GM21529 (cell line): ENCODE measurements around the gene UBE2Z.
"Not testable (repeated sequence)": the region's sequence is repeated elsewhere in the genome, so short reads cannot be mapped to it uniquely, and the experiment has no call there.

Experiments
- ATAC-seq: cut with Tn5 transposase; IDR thresholded peaks from one replicate; pipeline ENCODE4 v1.9.1; 2021; ENCODE audit not compliant: unreplicated experiment

UBE2Z gene

DNA sequence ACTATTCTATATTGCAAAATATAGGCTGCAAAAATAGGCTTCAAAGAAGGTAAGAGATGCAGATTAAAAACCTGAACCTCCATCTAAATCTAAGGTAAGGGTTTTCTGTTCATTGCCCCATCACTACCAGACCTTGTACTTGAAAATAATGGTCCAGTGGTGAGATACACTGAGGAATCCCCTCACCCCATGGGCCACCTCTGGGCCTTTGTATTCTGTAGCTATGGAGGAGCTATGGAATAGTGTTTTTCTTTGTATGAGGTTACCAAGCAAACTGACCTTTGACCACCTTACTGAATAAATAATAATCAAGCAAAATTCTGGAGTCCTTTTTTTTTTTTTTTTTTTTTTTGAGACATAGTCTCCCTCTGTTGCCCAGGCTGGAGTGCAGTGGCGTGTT, 4.8 kb upstream of the UBE2Z start:
- no peak for ATAC-seq

DNA sequence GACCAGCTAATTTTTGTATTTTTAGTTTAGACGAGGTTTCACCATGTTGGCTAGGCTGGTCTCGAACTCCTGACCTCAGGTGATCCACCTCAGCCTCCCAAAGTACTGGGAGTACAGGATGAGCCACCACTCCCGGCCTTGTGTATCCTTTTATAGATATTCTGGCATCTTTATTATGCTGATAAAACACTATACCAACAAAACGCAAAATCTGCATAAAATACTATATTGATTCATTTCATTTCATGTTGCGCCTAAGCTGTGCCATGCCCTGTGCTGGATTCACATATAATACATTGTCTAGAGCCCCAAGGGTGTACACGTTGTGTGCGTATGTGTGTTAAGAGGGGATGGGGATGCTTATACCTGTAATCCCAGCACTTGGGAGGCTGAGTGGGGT, 3.8 kb upstream of the UBE2Z start:
- ATAC-seq: no peak

DNA sequence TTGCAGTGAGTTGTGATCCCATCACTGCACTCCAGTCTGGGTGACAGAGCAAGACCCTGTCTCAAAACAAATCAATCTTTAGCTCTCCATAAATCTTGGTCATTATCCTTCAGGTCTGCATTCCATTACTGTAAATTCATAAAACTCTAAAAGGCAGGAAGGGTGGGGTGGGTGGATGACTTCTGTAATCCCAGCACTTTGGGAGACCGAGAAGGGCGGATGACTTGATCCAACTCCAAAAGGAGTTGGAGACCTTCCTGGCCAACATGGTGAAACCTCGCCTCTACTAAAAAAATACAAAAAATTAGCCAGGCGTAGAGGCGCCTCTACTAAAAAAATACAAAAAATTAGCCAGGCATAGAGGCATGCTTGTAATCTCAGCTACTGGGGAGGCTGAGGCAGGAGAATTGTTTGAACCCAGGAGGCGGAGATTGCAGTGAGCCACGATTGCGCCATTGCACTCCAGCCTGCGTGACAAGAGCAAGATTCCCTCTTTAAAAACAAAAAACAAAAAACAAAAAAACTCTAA, 2.2 kb upstream of the UBE2Z start:
- ATAC-seq: no peak

DNA sequence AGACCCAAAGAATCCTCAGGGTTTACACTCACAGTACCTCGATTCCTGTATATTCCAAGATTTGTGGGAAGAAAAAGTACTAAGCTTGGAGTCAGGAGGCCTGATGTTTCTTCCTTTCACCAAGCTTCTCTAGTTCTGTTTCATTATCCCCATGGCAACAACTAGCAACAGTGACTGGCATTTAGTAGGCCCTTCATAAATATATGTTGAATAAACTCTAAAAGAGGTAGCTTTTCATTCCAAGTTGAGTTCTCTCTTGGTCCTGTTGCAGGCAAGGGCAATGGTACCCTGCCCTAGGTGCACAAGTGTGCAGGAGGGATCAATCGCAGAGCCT, 527 bp upstream of the UBE2Z start:
- ATAC-seq: no peak

DNA sequence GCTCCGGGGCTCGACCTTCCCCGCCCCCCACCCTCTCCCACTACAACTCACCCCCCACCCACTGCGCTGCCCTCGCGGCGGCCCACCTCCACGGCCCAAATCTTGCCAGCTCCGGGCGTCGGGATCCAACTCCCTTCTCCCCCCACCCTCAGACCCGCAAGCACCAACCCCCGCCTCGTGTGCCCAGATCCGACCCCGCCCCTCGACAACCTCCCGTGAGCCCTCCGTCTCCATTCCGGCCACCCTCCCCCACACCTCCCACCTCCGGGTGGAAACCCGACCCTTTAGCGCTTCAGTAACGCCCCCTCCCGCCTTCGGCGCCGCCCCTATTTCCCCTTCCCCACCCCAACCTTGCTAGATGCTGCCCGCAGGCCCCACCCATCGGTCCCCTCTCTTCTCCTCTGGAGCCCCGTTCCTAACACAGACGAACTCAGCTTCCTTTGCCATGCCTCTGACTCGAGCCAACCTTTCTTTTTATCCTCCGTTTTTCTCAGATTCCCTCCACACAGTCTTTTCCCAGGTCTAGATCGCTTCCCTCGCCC, 717 bp downstream of the UBE2Z start:
- peak; percentile 32 for ATAC-seq

DNA sequence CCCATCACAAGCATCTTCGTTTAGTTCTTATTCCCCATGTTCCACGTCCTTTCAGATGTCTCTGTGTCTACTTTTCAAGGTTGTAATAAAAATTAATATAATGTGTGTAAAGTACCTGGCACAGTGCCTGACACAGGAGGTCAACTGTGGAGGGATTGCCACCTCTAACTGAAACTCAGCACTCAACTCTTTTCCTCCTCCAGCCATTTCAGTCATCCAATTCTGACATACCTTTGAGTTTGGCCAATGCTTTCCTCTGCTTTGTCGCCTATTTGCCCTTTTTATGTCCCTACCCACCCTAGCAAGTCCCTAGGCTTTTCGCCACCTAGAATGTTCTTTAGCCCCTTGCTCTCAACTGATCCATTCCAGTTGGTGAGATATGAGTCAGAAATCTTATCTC, 1.6 kb downstream of the UBE2Z start:
- no peak for ATAC-seq

DNA sequence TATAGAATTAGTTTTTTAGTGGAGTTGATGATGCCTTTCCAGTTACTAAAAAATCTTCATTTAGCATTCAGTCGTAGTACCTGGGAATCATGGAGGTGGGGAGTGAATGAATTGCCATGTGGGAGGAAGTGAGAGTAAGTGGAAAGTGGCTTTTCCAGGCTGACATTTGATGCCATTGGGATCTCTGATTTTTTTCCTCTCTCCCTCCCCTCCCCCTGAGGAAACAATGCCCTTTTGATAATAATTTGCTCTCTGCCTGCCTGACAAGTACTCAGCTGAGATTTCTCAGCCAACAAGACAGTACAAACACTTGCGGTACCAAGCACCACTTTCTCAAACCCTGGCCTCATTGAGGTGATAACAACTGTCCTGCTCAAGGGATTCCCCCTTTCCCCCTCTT, 2.2 kb downstream of the UBE2Z start:
- no peak for ATAC-seq

DNA sequence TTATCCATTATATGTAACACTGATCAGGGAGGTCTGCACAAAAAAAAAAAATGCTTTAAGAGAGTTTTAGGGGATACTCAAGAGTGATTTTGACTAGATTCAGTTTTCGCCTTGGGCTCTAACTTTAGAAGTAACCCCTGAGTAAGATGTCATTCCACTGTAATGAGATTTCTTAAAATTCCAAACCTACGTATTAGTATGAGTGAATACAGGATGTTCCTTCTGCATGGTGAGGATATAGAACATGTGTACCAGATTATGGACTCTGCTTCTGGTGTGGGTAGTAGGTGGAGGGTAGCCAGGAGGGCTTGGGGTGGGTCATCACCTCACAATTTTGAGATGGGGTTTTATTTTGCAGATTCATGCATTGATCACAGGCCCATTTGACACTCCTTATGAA, 4.3 kb downstream of the UBE2Z start:
- ATAC-seq: no peak

DNA sequence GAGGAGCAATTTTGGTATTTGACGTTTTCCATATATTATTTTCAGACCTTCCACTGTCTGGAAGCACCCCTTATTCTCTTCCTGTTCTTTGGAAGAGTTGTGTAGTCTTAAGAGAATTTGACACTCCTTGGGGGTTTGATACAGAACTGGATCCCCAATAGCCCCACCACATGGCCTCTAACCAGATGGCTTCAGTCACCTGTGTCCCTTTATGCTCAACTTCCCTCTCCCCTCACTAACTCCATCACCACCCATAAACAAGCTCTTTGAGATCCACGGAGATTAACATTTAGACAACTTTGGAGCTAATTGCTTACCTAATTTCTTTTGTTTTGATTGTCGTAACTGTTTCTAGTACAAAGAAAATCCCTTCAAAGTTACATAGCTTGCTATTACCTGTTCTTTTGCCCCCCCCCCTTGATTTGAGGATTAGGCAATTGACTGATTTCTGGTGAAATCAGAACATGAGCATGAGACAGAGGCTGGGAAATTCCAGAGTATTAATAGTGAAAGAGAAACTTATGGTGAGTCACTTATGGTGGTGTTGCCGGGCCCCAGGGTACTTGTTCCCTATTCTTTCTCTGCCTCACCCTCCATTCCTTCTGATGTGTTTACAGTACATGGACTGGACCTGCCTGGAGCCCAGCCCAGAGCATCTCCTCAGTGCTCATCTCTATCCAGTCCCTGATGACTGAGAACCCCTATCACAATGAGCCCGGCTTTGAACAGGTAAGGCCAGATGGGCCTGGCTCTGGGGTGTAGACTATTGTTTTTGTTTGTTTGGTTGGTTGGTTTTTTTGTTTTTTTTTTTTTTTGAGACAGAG, 7.5 kb downstream of the UBE2Z start:
- ATAC-seq: peak; percentile 86

DNA sequence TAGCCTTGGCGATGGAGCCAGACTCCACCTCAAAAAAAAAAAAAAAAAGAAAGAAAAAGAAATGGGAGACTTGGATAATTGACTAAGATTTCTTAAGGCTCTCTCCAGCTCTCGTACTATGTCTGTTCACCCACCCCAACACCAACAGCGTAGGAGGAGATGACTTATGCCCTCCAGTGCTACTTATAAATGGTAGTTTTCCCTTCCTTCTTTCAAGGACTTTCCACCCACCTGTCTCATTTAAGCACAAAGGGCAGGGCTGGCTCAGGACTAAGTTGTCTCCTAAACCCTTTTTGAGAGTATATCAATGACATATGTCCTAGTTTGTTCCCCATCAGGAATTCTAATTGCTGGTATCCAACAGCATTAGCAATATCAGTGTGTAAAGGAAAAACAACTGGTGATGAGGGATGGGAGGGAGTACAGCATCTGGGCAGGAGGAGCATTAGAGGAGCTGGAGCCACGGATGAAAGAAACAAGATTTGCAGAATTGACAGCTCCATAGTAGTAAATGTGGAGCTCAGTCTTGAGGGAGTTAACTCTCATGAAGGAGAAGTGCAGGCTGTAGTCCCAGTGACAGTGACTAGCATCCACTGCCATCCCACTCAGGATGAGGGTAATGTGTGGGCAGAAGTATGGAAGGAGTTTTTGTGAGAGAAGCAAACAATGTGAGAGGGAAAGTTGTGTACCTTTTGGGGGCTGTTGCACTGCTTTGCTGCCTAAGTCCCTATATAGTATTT, 17.2 kb downstream of the UBE2Z start:
- no peak for ATAC-seq

DNA sequence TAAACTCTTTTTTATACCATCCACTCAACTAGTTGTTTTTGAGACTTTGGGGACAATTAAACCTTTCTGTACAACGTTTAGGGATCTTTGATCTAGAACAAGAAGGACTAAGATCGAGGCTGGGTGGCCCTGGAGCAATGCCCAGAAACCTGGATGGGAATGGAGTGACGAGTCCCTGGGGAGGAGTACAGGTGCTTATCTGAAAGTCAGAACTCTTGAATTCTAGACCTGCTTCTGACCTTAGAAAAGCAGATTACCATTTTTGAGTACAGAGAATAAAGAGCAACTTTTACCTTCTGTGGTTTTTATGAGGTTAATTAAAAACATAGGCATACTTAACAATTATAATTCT, 17.8 kb downstream of the UBE2Z start:
- ATAC-seq: no peak

DNA sequence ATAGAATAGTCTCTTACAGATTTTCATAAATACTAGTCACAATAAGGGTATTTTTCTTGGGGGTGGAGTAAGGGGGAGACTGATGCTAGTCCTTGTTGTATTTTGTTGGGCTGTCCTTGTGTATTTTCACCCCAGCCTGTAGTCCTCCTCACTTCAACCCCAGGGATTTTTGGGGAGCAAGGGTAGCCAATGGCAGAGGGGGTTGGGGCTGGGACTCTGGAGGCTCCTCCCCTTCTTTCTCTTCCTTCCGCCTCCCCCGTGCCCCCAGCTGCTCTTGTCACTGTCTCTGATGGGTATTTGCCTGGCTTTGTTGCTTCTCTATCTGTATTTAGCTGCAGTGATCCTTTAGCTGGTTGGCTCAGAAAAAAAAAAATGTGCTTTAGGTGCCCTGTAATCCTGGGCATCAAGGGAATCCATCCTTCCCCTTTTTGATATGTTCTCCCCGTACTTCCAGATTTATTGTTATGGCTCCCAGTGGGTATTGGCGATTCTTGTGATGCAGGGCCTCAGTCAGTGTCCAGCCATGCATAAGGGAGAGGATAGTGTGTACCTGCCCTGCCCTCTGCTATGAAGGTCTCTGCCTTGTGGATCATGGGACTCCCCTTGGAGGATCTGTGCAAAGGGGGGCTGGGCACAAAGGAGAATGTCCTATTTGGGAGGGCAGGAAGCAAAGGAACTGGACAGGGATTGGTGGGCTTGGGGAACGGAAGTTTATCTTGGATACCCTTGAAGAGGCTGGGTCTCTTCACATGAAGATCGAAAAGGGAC, 20.0 kb downstream of the UBE2Z start:
- no peak for ATAC-seq

DNA sequence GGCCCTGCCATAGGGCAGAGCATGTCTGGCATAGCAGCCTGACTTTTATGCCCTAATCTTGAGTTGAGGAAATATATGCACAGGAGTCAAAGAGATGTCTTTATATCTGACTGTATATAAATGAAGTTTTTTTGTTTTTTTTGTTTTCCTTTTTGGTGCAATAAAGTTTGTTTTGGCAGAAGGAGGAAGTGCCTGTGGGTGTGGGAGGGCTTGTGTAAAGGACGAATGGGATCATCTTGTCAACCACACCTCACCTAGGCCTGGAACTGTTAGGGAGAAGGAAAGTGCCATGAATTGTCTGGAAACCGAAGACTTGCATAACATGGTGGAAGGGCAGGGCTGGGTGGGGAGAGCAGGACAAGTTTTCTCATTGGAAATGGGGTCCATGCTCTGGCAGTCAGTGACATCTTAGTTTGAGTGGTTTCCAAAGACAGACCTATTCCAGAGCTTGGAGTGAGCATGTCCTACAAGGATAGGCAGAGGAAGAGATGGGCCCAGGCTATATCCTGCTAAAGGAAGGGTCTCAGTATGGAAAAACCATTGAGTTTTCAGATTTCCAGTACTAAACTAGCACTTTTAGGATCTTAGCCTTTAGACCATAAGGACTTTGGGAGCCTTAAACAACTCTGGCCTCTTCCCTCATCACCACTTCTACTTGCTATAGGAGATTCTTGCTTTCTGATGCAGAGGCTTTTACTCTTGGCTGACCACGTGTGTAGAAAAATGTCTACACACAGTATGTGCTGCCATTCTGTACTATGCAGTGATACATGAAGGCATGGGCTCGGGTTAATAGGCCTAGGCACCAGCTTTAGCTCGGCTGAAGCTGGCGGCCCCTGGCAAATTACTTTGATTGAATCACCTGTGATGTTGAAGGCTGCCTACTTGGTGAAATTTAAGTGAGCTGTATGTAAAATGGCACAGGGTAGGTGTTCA, 20.9 kb downstream of the UBE2Z start:
- no peak for ATAC-seq

DNA sequence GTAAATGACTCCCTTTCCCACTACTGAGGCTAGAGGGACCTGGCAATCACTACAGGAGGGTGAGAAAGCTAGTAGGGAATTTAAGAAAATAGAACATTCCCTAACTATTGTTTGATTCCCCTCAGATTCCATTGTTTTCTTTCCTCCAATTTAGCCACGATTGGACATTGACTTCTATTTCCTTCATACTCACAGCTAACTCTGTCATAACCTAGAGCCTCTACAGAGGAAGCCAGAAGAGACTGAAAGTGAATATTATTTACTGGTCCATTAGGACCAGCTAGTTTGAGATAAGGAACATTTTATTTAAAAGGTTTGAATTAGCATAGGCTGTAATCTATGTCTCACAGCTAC, 21.6 kb downstream of the UBE2Z start:
- ATAC-seq: no peak

DNA sequence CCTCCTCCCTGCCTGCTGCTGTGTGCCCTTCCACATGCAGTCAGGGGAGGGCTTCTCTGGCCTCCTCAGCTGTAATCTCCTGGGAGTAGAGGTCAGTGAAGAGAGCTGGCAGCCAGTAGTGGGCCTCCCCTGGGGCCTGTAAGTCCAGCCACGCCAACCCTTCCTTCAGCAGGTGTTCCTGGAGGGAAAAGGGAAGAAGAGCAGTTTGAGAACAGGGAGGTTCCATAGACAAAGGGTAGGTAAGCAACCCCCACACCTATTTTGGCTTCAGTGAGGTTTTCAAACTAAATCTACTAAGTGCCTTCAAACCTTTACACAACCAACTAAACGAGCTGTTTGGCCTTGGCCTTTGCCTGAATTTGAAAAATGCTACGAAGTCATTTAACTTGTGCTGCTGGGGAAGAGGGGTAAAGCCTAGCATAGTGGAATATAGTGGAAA, 22.2 kb downstream of the UBE2Z start:
- no peak for ATAC-seq

DNA sequence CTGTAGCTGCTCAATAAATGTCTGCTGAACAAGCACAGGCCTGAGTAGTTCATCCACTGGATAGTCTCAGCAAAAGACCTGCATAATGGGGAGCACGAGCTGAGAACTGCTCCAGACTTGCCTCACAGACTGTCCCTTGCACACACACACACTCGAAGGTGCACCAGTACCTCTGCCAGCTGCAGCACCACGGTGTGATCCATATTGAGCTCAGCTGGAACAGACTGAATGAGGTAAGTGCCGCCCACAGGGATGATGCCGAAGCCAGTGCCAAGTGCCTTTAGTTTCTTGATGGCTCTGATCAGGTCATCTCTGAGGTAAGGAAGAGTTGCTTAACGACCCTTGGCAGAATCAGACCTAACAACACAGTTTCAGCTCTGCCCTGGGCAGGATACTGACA, 24.8 kb downstream of the UBE2Z start:
- no peak for ATAC-seq

DNA sequence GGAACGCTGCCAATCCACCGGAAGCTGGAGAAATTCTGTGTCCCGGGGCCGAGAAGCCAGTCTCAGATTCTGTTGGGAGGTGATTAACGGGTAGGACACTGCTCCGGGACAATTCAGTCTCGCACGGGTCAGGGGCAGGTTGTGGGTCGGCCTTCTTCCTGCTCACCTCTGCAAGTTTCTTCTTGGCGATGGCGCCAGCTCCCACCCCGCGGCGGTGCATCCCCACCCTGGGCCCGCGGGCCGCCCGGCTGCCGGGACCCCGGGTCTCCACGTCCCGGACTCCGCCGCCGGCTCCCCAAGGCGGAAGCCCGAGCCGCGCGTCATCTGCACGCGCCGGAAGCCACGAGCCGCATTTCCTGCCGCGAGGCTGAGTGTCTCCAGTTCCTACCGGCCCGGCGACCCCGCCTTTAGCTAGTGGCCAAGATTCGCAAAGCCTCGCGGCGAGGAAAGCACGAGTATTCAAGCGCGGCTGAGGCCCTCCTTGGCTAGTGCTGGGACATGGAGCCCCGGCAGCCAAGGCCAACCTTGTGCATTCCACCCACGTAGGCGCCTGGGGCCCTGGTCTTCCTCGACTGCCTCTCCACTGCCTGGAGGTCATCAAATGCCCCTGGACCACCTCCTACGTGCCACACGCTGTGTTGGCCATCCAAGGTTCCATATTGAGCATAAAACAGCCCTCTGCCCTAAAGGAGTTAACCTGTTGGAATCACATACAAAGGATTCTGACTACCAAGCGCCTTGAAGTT, 36.5 kb downstream of the UBE2Z start, which contains the start of gene SNF8:
TSS of gene SNF8 (minus strand) at position 328 of the 746 bp plus-strand sequence. CDS start at position 220, 108 bp downstream.
- peak; percentile 78 for ATAC-seq

DNA sequence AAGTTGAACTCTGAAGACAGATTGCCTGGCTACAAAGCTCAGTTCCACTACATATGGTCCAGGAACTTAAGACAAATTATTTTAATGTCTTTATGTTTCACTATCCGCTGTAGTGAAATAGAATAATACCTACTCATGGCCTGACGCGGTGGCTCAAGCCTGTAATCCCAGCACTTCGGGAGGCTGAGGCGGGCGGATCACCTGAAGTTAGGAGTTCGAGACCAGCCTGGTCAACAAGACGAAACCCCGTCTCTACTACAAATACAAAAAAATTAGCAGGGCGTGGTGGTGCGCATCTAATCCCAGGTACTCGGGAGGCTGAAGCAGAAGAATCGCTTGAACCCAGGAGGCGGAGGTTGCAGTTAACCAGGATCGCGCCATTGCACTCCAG, 37.0 kb downstream of the UBE2Z start:
- not testable (repeated sequence) for ATAC-seq

DNA sequence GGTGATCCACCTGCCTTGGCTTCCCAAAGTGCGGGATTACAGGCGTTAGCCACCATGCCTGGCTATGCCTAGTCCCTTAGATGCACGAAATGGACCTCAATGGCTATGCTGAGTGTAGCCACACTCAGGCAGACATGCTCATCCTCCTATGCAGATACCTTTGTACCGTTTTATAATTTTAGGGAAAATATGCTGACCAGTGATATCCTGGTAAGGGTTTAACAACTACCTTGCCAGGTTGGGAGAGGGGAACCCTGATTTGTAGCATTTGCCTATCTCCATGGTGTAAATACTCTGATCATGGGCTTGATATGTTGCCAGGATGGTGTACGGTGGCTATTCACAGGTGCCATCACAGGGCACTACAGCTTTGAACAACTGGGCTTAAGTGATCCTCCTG, 43.4 kb downstream of the UBE2Z start:
- ATAC-seq: no peak

DNA sequence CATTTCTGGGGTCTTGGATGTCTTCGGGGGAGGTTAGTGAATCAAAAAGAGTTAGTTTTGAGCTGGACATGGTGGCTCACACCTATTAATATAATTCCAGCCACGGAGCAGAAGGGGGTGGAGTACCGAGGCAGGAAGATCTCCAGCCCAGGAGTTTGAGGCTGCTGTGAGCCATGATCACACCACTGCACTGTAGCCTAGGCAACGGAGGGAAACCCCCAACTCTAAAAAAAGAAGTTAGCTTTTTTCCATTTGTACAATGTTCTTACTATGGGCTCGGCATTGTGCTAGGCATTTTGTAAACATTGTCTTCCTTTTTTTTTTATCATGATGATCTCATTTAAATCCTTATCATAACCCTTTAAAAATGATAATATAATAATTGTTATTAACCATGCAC, 44.7 kb downstream of the UBE2Z start:
- no peak for ATAC-seq
